Lung (tissue), 12 donors: ENCODE data around the gene PIH1D1. TPM values are rescaled to one million over a fixed set of nuclear protein-coding genes. Genes with fewer than 3 reads are reported as not detected.

Source experiments
- ATAC-seq: fragments of 200-7000 bp; cut with Tn5 transposase; one replicate; pipeline ENCODE4 v1.9.1; 2020; ENCODE audit warnings: moderate number of reproducible peaks; ENCODE audit not compliant: insufficient read depth, low FRiP score
- DNase-seq, 3 donors: peaks; one replicate each; pipeline ENCODE4 v3.0.0-alpha.2; 2013 to 2017
- H3K27ac ChIP-seq, 2 donors: one replicate each; pipeline ENCODE4 v1.5.1; 2013; ENCODE audit warnings: mild to moderate bottlenecking in 2 of 2, moderate library complexity in 2 of 2, control low read depth in 1 of 2, inconsistent platforms in 1 of 2, low read depth in 1 of 2, low read length in 1 of 2
- H3K27me3 ChIP-seq, 3 donors: one replicate each; pipeline ENCODE4 v1.5.1; 2013; ENCODE audit warnings: low read length in 2 of 3; ENCODE audit not compliant: control insufficient read depth in 3 of 3, insufficient read depth in 3 of 3
- H3K36me3 ChIP-seq, 4 donors: one replicate each; pipeline ENCODE4 v1.5.1; 2013; ENCODE audit warnings: low read length in 4 of 4, mild to moderate bottlenecking in 1 of 4, moderate library complexity in 1 of 4; ENCODE audit not compliant: control insufficient read depth in 4 of 4, insufficient read depth in 4 of 4
- H3K4me1 ChIP-seq, 5 donors: one replicate each; pipeline ENCODE4 v1.5.1; 2013; ENCODE audit warnings: low read length in 5 of 5, mild to moderate bottlenecking in 2 of 5, moderate library complexity in 1 of 5; ENCODE audit not compliant: control insufficient read depth in 5 of 5, insufficient read depth in 5 of 5
- H3K4me3 ChIP-seq: one replicate; pipeline ENCODE4 v1.5.1; 2013; ENCODE audit warnings: mild to moderate bottlenecking, control low read depth, moderate library complexity
- H3K9ac ChIP-seq, 2 donors: one replicate each; pipeline ENCODE4 v1.5.1; 2013; ENCODE audit warnings: low read length in 2 of 2, control low read depth in 1 of 2; ENCODE audit not compliant: insufficient read depth in 1 of 2
- H3K9me3 ChIP-seq, 4 donors: one replicate each; pipeline ENCODE4 v1.5.1; 2013; ENCODE audit warnings: low read length in 3 of 4, mild to moderate bottlenecking in 1 of 4, moderate library complexity in 1 of 4; ENCODE audit not compliant: control insufficient read depth in 4 of 4, insufficient read depth in 3 of 4
- CTCF ChIP-seq: IDR thresholded peaks from 2 replicates; pipeline ENCODE4 v1.5.1; 2012; ENCODE audit warnings: mild to moderate bottlenecking; ENCODE audit errors: control extremely low read depth, extremely low read depth
- WGBS, 2 donors: extraction: QIAGEN DNeasy Blood & Tissue Kit; methylation state at CpG; one replicate each; pipeline ENCODE4 v1.1.7; 2013; 5-methylcytosine and 5-hydroxymethylcytosine counted together
- polyA plus RNA-seq, 2 donors: library from polyadenylated mRNA; stranded (reverse); fragments of 200-250 nt; gene quantifications; one replicate each; pipeline ENCODE4 v1.2.1, GENCODE V29; 2013
- total RNA-seq, 2 donors: library from RNA; depleted of rRNA in 1 of 2; stranded (reverse); fragments of >200 nt in 1 of 2; gene quantifications; one replicate each; pipeline ENCODE4 v1.2.1, GENCODE V29; 2014 to 2021
- donor health status: control.
- donor health status: control.
- donor health status: Bipolar disorder and iron deficiency.
- donor health status: healthy.
- donor health status: DM: yes; HTN: yes; CAD: no.

The PIH1D1 gene
- total and polyA plus RNA-seq, 4 donors = 63.7 to 66.6 (median 65.8) TPM

GRCh38 chr19:49413348-49413747, 38.3 kb downstream of the PIH1D1 start:
- no peak overlapping the region for H3K27ac ChIP-seq
- peaks cover 0 to 8% (median 7%) of the 10 kb centered on the region in 3 donors for H3K27me3 ChIP-seq
- H3K9ac ChIP-seq = no peak overlapping the region
- H3K4me1 ChIP-seq = peaks cover 0 to 8% (median 0%) of the 10 kb centered on the region in 5 donors
- WGBS, 2 donors = 60 to 70% methylated on average over 9 of the region's 9 CpGs
- ATAC-seq (no peak), DNase-seq (peak; percentile 86 to 90 (median 87))
- no peak for TF ChIP-seq CTCF
- H3K36me3 ChIP-seq = no peaks in the 10 kb centered on the region
- no peaks in the 10 kb centered on the region for H3K9me3 ChIP-seq
- no peak overlapping the region for H3K4me3 ChIP-seq

GRCh38 chr19:49411681-49412326, 39.8 kb downstream of the PIH1D1 start:
- TF ChIP-seq CTCF = no peak
- H3K4me1 ChIP-seq = peaks cover 0 to 8% (median 0%) of the 10 kb centered on the region in 5 donors
- ATAC-seq = no peak
- WGBS, 2 donors = 78 to 85% methylated on average over 3 of the region's 3 CpGs
- no peaks in the 10 kb centered on the region for H3K36me3 ChIP-seq
- H3K27me3 ChIP-seq = peaks cover 0 to 1% (median 0%) of the 10 kb centered on the region in 3 donors
- no peak overlapping the region for H3K27ac ChIP-seq
- no peak overlapping the region for H3K4me3 ChIP-seq
- no peaks in the 10 kb centered on the region for H3K9me3 ChIP-seq
- H3K9ac ChIP-seq = no peak overlapping the region
- no peak for DNase-seq

- no peaks in the 10 kb centered on the region for H3K36me3 ChIP-seq
- no peak overlapping the region for H3K27ac ChIP-seq
- no peak for DNase-seq
- TF ChIP-seq CTCF = no peak
- H3K4me3 ChIP-seq = no peak overlapping the region
- peaks cover 0 to 8% (median 0%) of the 10 kb centered on the region in 5 donors for H3K4me1 ChIP-seq
- no peak overlapping the region for H3K9ac ChIP-seq
- no peak for ATAC-seq
- WGBS, 2 donors = 62 to 67% methylated on average over 5 of the region's 5 CpGs
- H3K27me3 ChIP-seq = no peaks in the 10 kb centered on the region
- H3K9me3 ChIP-seq = no peaks in the 10 kb centered on the region
Observed at GRCh38 chr19:49409441-49410029, 42.1 kb downstream of the PIH1D1 start.
